Heart left ventricle (tissue), 16 donors: Measurements from ENCODE around the gene CCDC30. TPM values are rescaled to one million over a fixed set of nuclear protein-coding genes. Genes with fewer than 3 reads are reported as not detected.

Experiments used
- ATAC-seq, 4 donors: fragments of 200-7000 bp; cut with Tn5 transposase; one replicate each; pipeline ENCODE4 v1.9.1; 2020 to 2022; ENCODE audit warnings: moderate library complexity in 4 of 4, mild to moderate bottlenecking in 3 of 4, moderate number of reproducible peaks in 1 of 4
- DNase-seq, 5 donors: peaks; one replicate each; pipeline ENCODE4 v3.0.0-alpha.2; 2020
- H3K27ac ChIP-seq, 12 donors: fragments of 200-600 bp; sonication (generic) in 4 of 12; one replicate each; pipeline versions ENCODE4 v1.5.0 to v1.8.0; 2016 to 2022; ENCODE audit warnings: mild to moderate bottlenecking in 2 of 12
- H3K27me3 ChIP-seq, 9 donors: fragments of 200-600 bp; sonication (generic) in 2 of 9; one replicate each; pipeline versions ENCODE4 v1.5.1 to v1.8.0; 2016 to 2022; ENCODE audit warnings: mild to moderate bottlenecking in 3 of 9
- H3K36me3 ChIP-seq, 9 donors: fragments of 200-600 bp; sonication (generic) in 2 of 9; one replicate each; pipeline versions ENCODE4 v1.5.0 to v1.8.0; 2018 to 2022; ENCODE audit warnings: mild to moderate bottlenecking in 2 of 9
- H3K4me1 ChIP-seq, 12 donors: fragments of 200-600 bp; sonication (generic) in 4 of 12; one replicate each; pipeline versions ENCODE4 v1.5.0 to v1.8.0; 2016 to 2022; ENCODE audit warnings: mild to moderate bottlenecking in 3 of 12
- H3K4me3 ChIP-seq, 12 donors: fragments of 200-600 bp; sonication (generic) in 4 of 12; one replicate each; pipeline versions ENCODE4 v1.5.0 to v1.8.0; 2017 to 2022; ENCODE audit warnings: mild to moderate bottlenecking in 9 of 12, moderate library complexity in 4 of 12
- H3K9me3 ChIP-seq, 12 donors: fragments of 200-600 bp; sonication (generic) in 4 of 12; one replicate each; pipeline versions ENCODE4 v1.5.0 to v1.8.0; 2016 to 2022; ENCODE audit warnings: mild to moderate bottlenecking in 1 of 12
- CTCF ChIP-seq, 12 donors: fragments of 200-600 bp; sonication (generic) in 4 of 12; IDR thresholded peaks; one replicate each; pipeline versions ENCODE4 v1.5.0 to v1.8.0; 2018 to 2022; ENCODE audit warnings: antibody characterized with exemption in 12 of 12, mild to moderate bottlenecking in 5 of 12
- POLR2A ChIP-seq, 2 donors: fragments of 450-650 bp; IDR thresholded peaks; one replicate each; pipeline ENCODE4 v1.6.1; 2017; ENCODE audit warnings: antibody characterized with exemption in 2 of 2, mild to moderate bottlenecking in 2 of 2, moderate library complexity in 2 of 2
- WGBS, 4 donors: extraction: QIAGEN DNeasy Blood & Tissue Kit in 2 of 4; methylation state at CpG; one replicate each; pipeline versions ENCODE4 v1.1.5 to v1.1.7; 2013 to 2018; 5-methylcytosine and 5-hydroxymethylcytosine counted together
- intact Hi-C, 10 donors: fragments of 100-400 bp; cut with DNase I; formaldehyde crosslinking; loops; one replicate each; pipeline versions ENCODE4 v1.11.1 to v1.14.2; 2022
- polyA plus RNA-seq, 2 donors: library from polyadenylated mRNA; stranded (reverse); fragments of 200-250 nt; gene quantifications; one replicate each; pipeline ENCODE4 v1.2.3, GENCODE V29; 2013
- total RNA-seq, 9 donors: library from RNA; depleted of rRNA in 2 of 9; stranded (reverse); fragments of >200 nt in 2 of 9; fragmentation: NEBNext Ultra II Directional in 3 of 9; extraction: Animal tissue kit (Norgen Biotek cat#: 25700) in 3 of 9; gene quantifications; one replicate each; pipeline versions ENCODE4 v1.1.0 to v1.2.4, GENCODE V29; 2016 to 2023
- donor health status: ischemic (EF 13 %, LVEDD 7.1; RV severe dilation, severe dysfunction).
- donor health status: healthy with polysubstance abuse.
- donor health status: DM: no; HTN: yes; CAD: no.
- donor health status: DM: no; HTN: no; CAD: no.
- donor health status: ischemic (EF 25% LVEDD 6.9; RV normal size, moderate dysfunction).
- donor health status: ischemic (EF 25% LVEDD 5.7; RV mildly dilated, moderate dysfunction).
- donor health status: healthy.
- donor health status: DM: yes; HTN: yes; CAD: no.
- donor health status: ischemic (EF 35%, LVEDD 5.7; RV mildly dilated, moderate dysfunction).
- donor health status: nonischemic (EF 11% LVEDD 7.7; RV severe dilation, severe dysfunction).
- donor health status: DM: yes; HTN: yes; CAD: no.
- donor health status: PGD.
- donor health status: ischemic (EF 29% LVEDD 5.4; RV normal size, mild dysfunction).
- donor health status: nonischemic (EF 23%, LVEDD 6.1; RV moderate dilation, normal function).

Gene CCDC30
- total and polyA plus RNA-seq, 11 donors, result 0.24 to 3.8 (median 1.6) TPM

GRCh38 chr1:42646056-42646455 lies 183.0 kb downstream of the CCDC30 start:
- DNase-seq (no peak), ATAC-seq (no peak)
- 87 to 92% (median 88%) methylated on average over 2 of the region's 2 CpGs for WGBS, 4 donors
- peaks cover 0 to 10% (median 0%) of the 10 kb centered on the region in 9 donors for H3K36me3 ChIP-seq
- no peak overlapping the region for H3K4me3 ChIP-seq
- no peaks in the 10 kb centered on the region for H3K4me1 ChIP-seq
- no peaks in the 10 kb centered on the region for H3K27me3 ChIP-seq
- no peak overlapping the region for H3K27ac ChIP-seq
- no peak for TF ChIP-seq CTCF (IDR thresholded peaks at IDR 0.05)
- no peak for TF ChIP-seq POLR2A (IDR thresholded peaks at IDR 0.05)
- intact Hi-C loops, result no loop called here
- H3K9me3 ChIP-seq, result no peaks in the 10 kb centered on the region

- ATAC-seq (no peak), DNase-seq (no peak)
- intact Hi-C loops, result loop anchor here in 1 of 10 donors (10.0 kb wide), 1 partner anchor 192 kb away; the partner anchor contains the start of gene CCDC30
- Histone ChIP-seq H3K27me3 (no peaks in the 10 kb centered on the region), H3K4me3 (peak overlapping the region in 7 of 12 donors; percentile 66 to 91 (median 87)), H3K9me3 (no peaks in the 10 kb centered on the region), H3K36me3 (peaks cover 0 to 27% (median 23%) of the 10 kb centered on the region in 9 donors), H3K27ac (peak overlapping the region in 6 of 12 donors; percentile 64 to 88 (median 84)), H3K4me1 (peaks cover 0 to 23% (median 14%) of the 10 kb centered on the region in 12 donors)
- 81 to 84% (median 83%) methylated on average over 5 of the region's 5 CpGs for WGBS, 4 donors
- TF ChIP-seq CTCF (IDR thresholded peaks at IDR 0.05) (no peak), POLR2A (IDR thresholded peaks at IDR 0.05) (no peak)
Measured at GRCh38 chr1:42657201-42657600, 194.1 kb downstream of the CCDC30 start.

- peak in 1 of 2 donors; percentile 36 for TF ChIP-seq POLR2A (IDR thresholded peaks at IDR 0.05)
- TF ChIP-seq CTCF (IDR thresholded peaks at IDR 0.05), result peak in 9 of 12 donors; percentile 12 to 48 (median 31)
- Histone ChIP-seq H3K27ac (peak within 1 kb of the TSS; percentile 14 to 88 (median 76)), H3K9me3 (no peaks in the 10 kb centered on the region), H3K36me3 (peaks cover 0 to 34% (median 30%) of the 10 kb centered on the region in 9 donors), H3K4me3 (peak within 1 kb of the TSS; percentile 66 to 91 (median 86)), H3K27me3 (no peaks in the 10 kb centered on the region), H3K4me1 (peaks cover 0 to 23% (median 14%) of the 10 kb centered on the region in 12 donors)
- ATAC-seq (peak; percentile 99 to 100 (median 100)), DNase-seq (peak; percentile 94 to 97 (median 96))
- intact Hi-C loops, result loop anchor here in 4 of 10 donors (1.0 to 10.0 kb wide), 4 partner anchors 23 to 193 kb away; partner anchors contain the start of genes YBX1 (in 2 of the 4) and CCDC30 (in 1 of the 4)
- WGBS, 4 donors, result 0 to 2% (median 1%) methylated on average over 17 to 53 of the region's 53 CpGs
Measured at GRCh38 chr1:42657981-42658876, 195.1 kb downstream of the CCDC30 start, which contains the start of gene PPIH. Gene PPIH (plus strand): TSS chr1:42658423. CDS start chr1:42658447, 24 bp downstream.

GRCh38 chr1:42658877-42659337 lies 195.8 kb downstream of the CCDC30 start:
- DNase-seq (no peak), ATAC-seq (no peak)
- 8 to 10% (median 9%) methylated on average over 17 to 20 of the region's 20 CpGs for WGBS, 4 donors
- peaks cover 0 to 41% (median 35%) of the 10 kb centered on the region in 9 donors for H3K36me3 ChIP-seq
- peaks cover 0 to 23% (median 14%) of the 10 kb centered on the region in 12 donors for H3K4me1 ChIP-seq
- intact Hi-C loops, result loop anchor here in 4 of 10 donors (1.0 to 10.0 kb wide), 4 partner anchors 22 to 194 kb away; partner anchors contain the start of genes YBX1 (in 2 of the 4) and CCDC30 (in 1 of the 4)
- peak overlapping the region; percentile 66 to 91 (median 86) for H3K4me3 ChIP-seq
- no peaks in the 10 kb centered on the region for H3K27me3 ChIP-seq
- TF ChIP-seq POLR2A (IDR thresholded peaks at IDR 0.05), result no peak
- no peak for TF ChIP-seq CTCF (IDR thresholded peaks at IDR 0.05)
- no peaks in the 10 kb centered on the region for H3K9me3 ChIP-seq
- H3K27ac ChIP-seq, result peak overlapping the region in 9 of 12 donors; percentile 64 to 88 (median 75)
